IMR-90 (cell line): ENCODE measurements around the gene UBE2O. TPM values are rescaled to one million over a fixed set of nuclear protein-coding genes. Genes with fewer than 3 reads are reported as not detected.

Experiments used
- ATAC-seq: fragments of 200-7000 bp; cut with Tn5 transposase; 2 replicates; pipeline ENCODE4 v1.9.1; 2020; ENCODE audit warnings: low read depth, mild to moderate bottlenecking, moderate library complexity
- BruUV-seq: library from RNA; stranded (reverse); fragments of 400-500 nt; replicated peaks from 2 replicates; lab custom pipeline; 2021; lab: Mats Ljungman, UMichigan
- CTCF ChIA-PET: fragments of 300-600 bp; formaldehyde crosslinking; extraction: SDS; loops from one replicate; lab custom pipeline; 2021; ENCODE audit warnings: antibody characterized with exemption; lab: Yijun Ruan, JAX
- POLR2A ChIA-PET: fragments of 300-600 bp; sonication (Branson Sonifier 250); formaldehyde crosslinking; loops from one replicate; lab custom pipeline; 2022; ENCODE audit warnings: antibody characterized with exemption; ENCODE audit not compliant: unreplicated experiment; lab: Charles Lee
- DNase-seq: peaks from one replicate; pipeline ENCODE4 v3.0.0; 2013
- H2AFZ ChIP-seq: replicated peaks from 2 replicates; pipeline ENCODE3; 2013; ENCODE audit warnings: low read length, mild to moderate bottlenecking; ENCODE audit not compliant: poor library complexity
- H2AK5ac ChIP-seq: 2 replicates; pipeline ENCODE4 v1.6.1; 2013; ENCODE audit warnings: low read depth, low read length, inconsistent platforms
- H2AK9ac ChIP-seq: replicated peaks from 2 replicates; pipeline ENCODE3; 2013; ENCODE audit warnings: mild to moderate bottlenecking, low read depth, low read length, moderate library complexity; ENCODE audit not compliant: poor library complexity
- H2BK120ac ChIP-seq: 2 replicates; pipeline ENCODE4 v1.6.1; 2013; ENCODE audit warnings: low read depth, low read length, inconsistent platforms
- H2BK15ac ChIP-seq: 3 replicates; pipeline ENCODE4 v1.6.1; 2013; ENCODE audit warnings: low read depth, low read length, inconsistent platforms
- H2BK20ac ChIP-seq: 2 replicates; pipeline ENCODE4 v1.6.1; 2013; ENCODE audit warnings: low read depth, mild to moderate bottlenecking, inconsistent platforms, low read length, moderate library complexity
- H2BK5ac ChIP-seq: 2 replicates; pipeline ENCODE4 v1.6.1; 2013; ENCODE audit warnings: mild to moderate bottlenecking, low read depth, low read length, inconsistent platforms; ENCODE audit not compliant: poor library complexity, severe bottlenecking
- H3K14ac ChIP-seq: replicated peaks from 2 replicates; pipeline ENCODE4 v1.6.1; 2013; ENCODE audit warnings: low read depth, low read length, inconsistent platforms
- H3K18ac ChIP-seq: 2 replicates; pipeline ENCODE4 v1.6.1; 2013; ENCODE audit warnings: low read depth, low read length, control low read depth
- H3K23ac ChIP-seq: 2 replicates; pipeline ENCODE4 v1.6.1; 2013; ENCODE audit warnings: low read depth, low read length, inconsistent platforms
- H3K27ac ChIP-seq: 2 replicates; pipeline ENCODE4 v1.5.1; 2013; ENCODE audit warnings: mild to moderate bottlenecking, control low read depth, low read length; ENCODE audit not compliant: insufficient read depth
- H3K27me3 ChIP-seq: 2 replicates; pipeline ENCODE4 v1.6.1; 2013; ENCODE audit warnings: low read length; ENCODE audit not compliant: control insufficient read depth, insufficient read depth
- H3K36me3 ChIP-seq: 2 replicates; pipeline ENCODE4 v1.6.1; 2013; ENCODE audit warnings: low read length, mixed read lengths; ENCODE audit not compliant: control insufficient read depth, insufficient read depth
- H3K4ac ChIP-seq: 2 replicates; pipeline ENCODE4 v1.6.1; 2013; ENCODE audit warnings: low read depth, low read length, inconsistent platforms
- H3K4me1 ChIP-seq: 2 replicates; pipeline ENCODE4 v1.6.1; 2013; ENCODE audit warnings: low read length, mixed read lengths; ENCODE audit not compliant: control insufficient read depth, insufficient read depth
- H3K4me2 ChIP-seq: 2 replicates; pipeline ENCODE4 v1.6.1; 2013; ENCODE audit warnings: low read depth, mild to moderate bottlenecking, control low read depth, low read length, moderate library complexity
- H3K4me3 ChIP-seq: 2 replicates; pipeline ENCODE4 v1.5.1; 2013; ENCODE audit warnings: low read depth, mild to moderate bottlenecking, control low read depth, low read length, moderate library complexity; ENCODE audit not compliant: insufficient read depth
- H3K56ac ChIP-seq: 2 replicates; pipeline ENCODE4 v1.6.1; 2013; ENCODE audit warnings: low read length, inconsistent platforms; ENCODE audit not compliant: insufficient read depth; ENCODE audit errors: extremely low read depth
- H3K79me1 ChIP-seq, 2 experiments: 2 replicates each; pipeline ENCODE4 v1.6.1; 2013; ENCODE audit warnings: low read length in 2 of 2, inconsistent platforms in 1 of 2, low read depth in 1 of 2
- H3K9ac ChIP-seq: 2 replicates; pipeline ENCODE4 v1.6.1; 2013; ENCODE audit warnings: low read depth, low read length, control low read depth
- H3K9me1 ChIP-seq: 2 replicates; pipeline ENCODE4 v1.6.1; 2013; ENCODE audit warnings: low read length, inconsistent platforms; ENCODE audit not compliant: insufficient read depth
- H3K9me3 ChIP-seq: 2 replicates; pipeline ENCODE4 v1.6.1; 2013; ENCODE audit warnings: low read length; ENCODE audit not compliant: control insufficient read depth, insufficient read depth
- H4K20me1 ChIP-seq: 2 replicates; pipeline ENCODE4 v1.6.1; 2013; ENCODE audit warnings: low read length, inconsistent platforms; ENCODE audit not compliant: insufficient read depth
- H4K5ac ChIP-seq: 2 replicates; pipeline ENCODE4 v1.6.1; 2013; ENCODE audit warnings: mild to moderate bottlenecking, low read depth, low read length, control low read depth
- H4K8ac ChIP-seq, 2 experiments: 2 replicates each; pipeline ENCODE4 v1.6.1; 2013; ENCODE audit warnings: low read depth in 2 of 2, low read length in 2 of 2, control low read depth in 1 of 2, inconsistent platforms in 1 of 2
- H4K91ac ChIP-seq: 2 replicates; pipeline ENCODE4 v1.6.1; 2013; ENCODE audit warnings: low read depth, low read length, inconsistent platforms; ENCODE audit not compliant: insufficient read depth
- BHLHE40 ChIP-seq: fragments of 150-350 bp; IDR thresholded peaks from 2 replicates; pipeline ENCODE4 v1.6.1; 2016; ENCODE audit warnings: mild to moderate bottlenecking, low read depth, low read length
- CEBPB ChIP-seq: IDR thresholded peaks from 2 replicates; pipeline ENCODE4 v1.6.1; 2012; ENCODE audit warnings: low read depth, low read length, improper control_type of control experiment
- CHD1 ChIP-seq: IDR thresholded peaks from 2 replicates; pipeline ENCODE4 v1.6.1; 2012; ENCODE audit warnings: low read depth, low read length, improper control_type of control experiment
- FOS ChIP-seq: fragments of 150-350 bp; IDR thresholded peaks from 2 replicates; pipeline ENCODE4 v1.6.1; 2016; ENCODE audit warnings: low read depth, low read length
- MAZ ChIP-seq: IDR thresholded peaks from 2 replicates; pipeline ENCODE4 v1.6.1; 2012; ENCODE audit warnings: low read depth, mild to moderate bottlenecking, low read length, improper control_type of control experiment, moderate library complexity, borderline replicate concordance
- MXI1 ChIP-seq: IDR thresholded peaks from 2 replicates; pipeline ENCODE4 v1.6.1; 2012; ENCODE audit warnings: low read depth, mild to moderate bottlenecking, low read length, moderate library complexity, borderline replicate concordance
- NFE2L2 ChIP-seq: fragments of 150-350 bp; IDR thresholded peaks from 2 replicates; pipeline ENCODE4 v1.6.1; 2016; ENCODE audit warnings: low read depth, mild to moderate bottlenecking, low read length
- POLR2A ChIP-seq: IDR thresholded peaks from 2 replicates; pipeline ENCODE4 v1.6.1; 2012; ENCODE audit warnings: mild to moderate bottlenecking, low read depth, low read length
- RAD21 ChIP-seq: IDR thresholded peaks from 2 replicates; pipeline ENCODE4 v1.6.1; 2012; ENCODE audit warnings: low read length, improper control_type of control experiment
- RCOR1 ChIP-seq: IDR thresholded peaks from 2 replicates; pipeline ENCODE4 v1.6.1; 2012; ENCODE audit warnings: mild to moderate bottlenecking, low read length, improper control_type of control experiment; ENCODE audit not compliant: insufficient replicate concordance
- RFX5 ChIP-seq: IDR thresholded peaks from 2 replicates; pipeline ENCODE4 v1.8.0; 2012; ENCODE audit warnings: low read depth, mild to moderate bottlenecking, low read length, moderate library complexity
- SMC3 ChIP-seq: fragments of 150-350 bp; IDR thresholded peaks from 2 replicates; pipeline ENCODE4 v1.6.1; 2016; ENCODE audit warnings: low read depth, mild to moderate bottlenecking, antibody characterized with exemption, low read length, moderate library complexity
- WGBS, 2 experiments: methylation state at CpG; one replicate each; pipeline versions ENCODE4 v1.1.5 to v1.1.7; 2013; ENCODE audit warnings: missing lambda C conversion rate in 2 of 2; ENCODE audit not compliant: insufficient read length in 1 of 2; ENCODE audit errors: extremely low coverage in 2 of 2; 5-methylcytosine and 5-hydroxymethylcytosine counted together
- dilution Hi-C: fragments of 300-500 bp; cut with HindIII; formaldehyde crosslinking; loops from one replicate; pipeline ENCODE4 v1.14.3; 2018; ENCODE audit warnings: low sequenced_read_pairs; ENCODE audit not compliant: unreplicated experiment
- in situ Hi-C: fragments of 300-500 bp; cut with MboI; formaldehyde crosslinking; loops from 3 replicates; pipeline ENCODE4 v1.14.3; 2019; ENCODE audit warnings: low sequenced_read_pairs, inconsistent platforms, mixed read lengths
- intact Hi-C: fragments of 100-400 bp; cut with micrococcal nuclease; formaldehyde crosslinking; loops from 2 replicates; pipeline ENCODE4 v1.10.0; 2022
- polyA plus RNA-seq, 3 experiments: library from polyadenylated mRNA; depleted of rRNA; stranded (reverse); fragments of >200 nt; gene quantifications; 2 replicates each; pipeline ENCODE4 v1.2.3, GENCODE V29; 2012; ENCODE audit warnings: low replicate concordance in 1 of 3
- total RNA-seq: library from RNA; depleted of rRNA; stranded (reverse); fragments of >200 nt; gene quantifications from 2 replicates; pipeline ENCODE4 v1.2.3, GENCODE V29; 2012
- TF ChIP-seq, protein P1 (sequence below): conservative IDR thresholded peaks from 2 replicates; pipeline ENCODE4 v1.5.1; 2012; ENCODE audit warnings: mild to moderate bottlenecking, low read depth, low read length, improper control_type of control experiment
- TF ChIP-seq, protein P2 (sequence below): fragments of 150-350 bp; IDR thresholded peaks from 2 replicates; pipeline ENCODE4 v1.6.1; 2016; ENCODE audit warnings: low read depth, mild to moderate bottlenecking, low read length, moderate library complexity, borderline replicate concordance

Gene UBE2O
- total and polyA plus RNA-seq, 2 of the 4 experiments (the other 2 are of a cell fraction): 17.6 TPM

DNA sequence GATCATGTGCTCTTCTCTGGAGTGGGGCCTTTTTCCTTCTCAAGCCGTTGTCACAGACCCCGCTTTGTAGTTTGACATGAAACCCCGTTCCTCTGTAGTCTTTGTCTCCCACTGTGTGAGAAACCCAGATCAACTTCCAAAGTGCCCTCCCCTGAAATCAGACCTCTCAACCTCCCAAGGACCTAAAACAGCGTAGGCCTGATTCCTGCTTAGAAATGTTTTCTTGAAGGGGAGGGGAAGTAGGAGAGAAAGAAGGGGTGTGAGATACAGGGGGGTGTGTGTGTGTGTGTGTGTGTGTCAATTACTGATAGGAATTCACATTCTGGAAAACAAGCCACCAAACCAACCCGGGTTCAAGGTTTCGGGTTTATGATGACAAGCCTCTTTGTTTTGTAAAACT, 1.4 kb downstream of the UBE2O start (continued):
- TF ChIP-seq NFE2L2 (no peak), RAD21 (no peak), POLR2A (no peak)

DNA sequence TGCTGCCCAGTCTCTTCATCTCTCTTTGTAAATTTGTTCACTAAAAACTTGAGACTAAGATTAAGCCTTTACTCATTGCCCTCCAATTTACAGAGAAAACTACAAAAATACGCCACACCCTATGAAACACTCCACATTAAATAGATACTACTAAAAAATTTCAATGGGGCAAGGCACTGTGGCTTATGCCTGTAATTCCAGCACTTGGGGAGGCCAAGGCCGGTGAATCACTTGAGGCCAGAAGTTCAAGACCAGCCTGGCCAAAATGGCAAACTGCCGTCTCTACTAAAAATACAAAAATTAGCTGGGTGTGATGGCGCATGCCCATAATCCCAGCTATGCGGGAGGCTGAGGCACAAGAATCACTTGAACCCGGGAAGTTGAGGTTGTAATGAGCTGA, 3.8 kb downstream of the UBE2O start:
- in situ Hi-C loops: no loop called here
- peak overlapping the region; percentile 44; the same call in 1 of the 2 replicates for H3K23ac ChIP-seq
- no peak overlapping the region for H3K9ac ChIP-seq
- no peak overlapping the region for H3K4me2 ChIP-seq
- intact Hi-C loops: no loop called here
- TF ChIP-seq, protein P1, sequence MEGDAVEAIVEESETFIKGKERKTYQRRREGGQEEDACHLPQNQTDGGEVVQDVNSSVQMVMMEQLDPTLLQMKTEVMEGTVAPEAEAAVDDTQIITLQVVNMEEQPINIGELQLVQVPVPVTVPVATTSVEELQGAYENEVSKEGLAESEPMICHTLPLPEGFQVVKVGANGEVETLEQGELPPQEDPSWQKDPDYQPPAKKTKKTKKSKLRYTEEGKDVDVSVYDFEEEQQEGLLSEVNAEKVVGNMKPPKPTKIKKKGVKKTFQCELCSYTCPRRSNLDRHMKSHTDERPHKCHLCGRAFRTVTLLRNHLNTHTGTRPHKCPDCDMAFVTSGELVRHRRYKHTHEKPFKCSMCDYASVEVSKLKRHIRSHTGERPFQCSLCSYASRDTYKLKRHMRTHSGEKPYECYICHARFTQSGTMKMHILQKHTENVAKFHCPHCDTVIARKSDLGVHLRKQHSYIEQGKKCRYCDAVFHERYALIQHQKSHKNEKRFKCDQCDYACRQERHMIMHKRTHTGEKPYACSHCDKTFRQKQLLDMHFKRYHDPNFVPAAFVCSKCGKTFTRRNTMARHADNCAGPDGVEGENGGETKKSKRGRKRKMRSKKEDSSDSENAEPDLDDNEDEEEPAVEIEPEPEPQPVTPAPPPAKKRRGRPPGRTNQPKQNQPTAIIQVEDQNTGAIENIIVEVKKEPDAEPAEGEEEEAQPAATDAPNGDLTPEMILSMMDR: no peak
- TF ChIP-seq CHD1: no peak
- TF ChIP-seq, protein P2, sequence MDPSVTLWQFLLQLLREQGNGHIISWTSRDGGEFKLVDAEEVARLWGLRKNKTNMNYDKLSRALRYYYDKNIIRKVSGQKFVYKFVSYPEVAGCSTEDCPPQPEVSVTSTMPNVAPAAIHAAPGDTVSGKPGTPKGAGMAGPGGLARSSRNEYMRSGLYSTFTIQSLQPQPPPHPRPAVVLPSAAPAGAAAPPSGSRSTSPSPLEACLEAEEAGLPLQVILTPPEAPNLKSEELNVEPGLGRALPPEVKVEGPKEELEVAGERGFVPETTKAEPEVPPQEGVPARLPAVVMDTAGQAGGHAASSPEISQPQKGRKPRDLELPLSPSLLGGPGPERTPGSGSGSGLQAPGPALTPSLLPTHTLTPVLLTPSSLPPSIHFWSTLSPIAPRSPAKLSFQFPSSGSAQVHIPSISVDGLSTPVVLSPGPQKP: no peak
- no peak for TF ChIP-seq MXI1
- no peak for TF ChIP-seq RCOR1
- no peak for TF ChIP-seq CEBPB
- no peak for TF ChIP-seq FOS
- TF ChIP-seq RFX5: no peak
- TF ChIP-seq MAZ: no peak
- TF ChIP-seq POLR2A: no peak
- no peak for TF ChIP-seq NFE2L2
- no peak for TF ChIP-seq SMC3
- TF ChIP-seq BHLHE40: no peak
- no peak overlapping the region for H3K27ac ChIP-seq
- H3K9me3 ChIP-seq: no peaks in the 10 kb centered on the region
- H2AFZ ChIP-seq: no peak overlapping the region
- H2AK9ac ChIP-seq: no peak overlapping the region
- no peak overlapping the region for H3K4ac ChIP-seq
- H3K36me3 ChIP-seq: no peaks in the 10 kb centered on the region
- ATAC-seq: no peak
- WGBS, 2 experiments: 100% methylated on average over 1 of the region's 6 CpGs; no CpG with 5 or more reads in 1 of the 2 experiments
- H3K4me3 ChIP-seq: no peak overlapping the region
- peaks cover 82% of the 10 kb centered on the region for H4K20me1 ChIP-seq
- BruUV-seq: no TSS peak
- dilution Hi-C loops: no loop called here
- no peaks in the 10 kb centered on the region for H3K27me3 ChIP-seq
- CTCF ChIA-PET: no interaction called here
- no peak overlapping the region for H2BK120ac ChIP-seq
- peaks cover 40 to 83% of the 10 kb centered on the region in 2 experiments for H3K79me1 ChIP-seq
- POLR2A ChIA-PET: no interaction called here
- no peak overlapping the region for H3K18ac ChIP-seq
- no peak overlapping the region for H2BK15ac ChIP-seq
- H4K8ac ChIP-seq: no peak overlapping the region
- no peak overlapping the region for H3K56ac ChIP-seq
- H2AK5ac ChIP-seq: peak overlapping the region; percentile 32; the same call in 1 of the 2 replicates
- peaks cover 45% of the 10 kb centered on the region for H3K9me1 ChIP-seq
- no peak overlapping the region for H4K5ac ChIP-seq
- H2BK5ac ChIP-seq: no peak overlapping the region
- H3K14ac ChIP-seq: no peak overlapping the region
- no peak overlapping the region for H2BK20ac ChIP-seq
- DNase-seq: no peak
- no peak overlapping the region for H4K91ac ChIP-seq
- H3K4me1 ChIP-seq: peaks cover 37% of the 10 kb centered on the region
